Measurements from ENCODE around the gene TRIM31.

- TF ChIP-seq EZH2 (IDR thresholded peaks at IDR 0.05; ENCODE audit: low read length, missing control alignments) = no peak
- TF ChIP-seq, protein P1, sequence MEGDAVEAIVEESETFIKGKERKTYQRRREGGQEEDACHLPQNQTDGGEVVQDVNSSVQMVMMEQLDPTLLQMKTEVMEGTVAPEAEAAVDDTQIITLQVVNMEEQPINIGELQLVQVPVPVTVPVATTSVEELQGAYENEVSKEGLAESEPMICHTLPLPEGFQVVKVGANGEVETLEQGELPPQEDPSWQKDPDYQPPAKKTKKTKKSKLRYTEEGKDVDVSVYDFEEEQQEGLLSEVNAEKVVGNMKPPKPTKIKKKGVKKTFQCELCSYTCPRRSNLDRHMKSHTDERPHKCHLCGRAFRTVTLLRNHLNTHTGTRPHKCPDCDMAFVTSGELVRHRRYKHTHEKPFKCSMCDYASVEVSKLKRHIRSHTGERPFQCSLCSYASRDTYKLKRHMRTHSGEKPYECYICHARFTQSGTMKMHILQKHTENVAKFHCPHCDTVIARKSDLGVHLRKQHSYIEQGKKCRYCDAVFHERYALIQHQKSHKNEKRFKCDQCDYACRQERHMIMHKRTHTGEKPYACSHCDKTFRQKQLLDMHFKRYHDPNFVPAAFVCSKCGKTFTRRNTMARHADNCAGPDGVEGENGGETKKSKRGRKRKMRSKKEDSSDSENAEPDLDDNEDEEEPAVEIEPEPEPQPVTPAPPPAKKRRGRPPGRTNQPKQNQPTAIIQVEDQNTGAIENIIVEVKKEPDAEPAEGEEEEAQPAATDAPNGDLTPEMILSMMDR (conservative IDR thresholded peaks at IDR 0.05 in 1 of 2, IDR thresholded peaks at IDR 0.05 in 1 of 2; ENCODE audit: low read depth in 1 of 2, low read length in 2 of 2) = no peak
Observed at GRCh38 chr6:30073489-30074235, 39.2 kb downstream of the TRIM31 start.

Measured in fibroblast of lung (primary cell).